Ramos (cell line): ENCODE results near the gene REXO4.
"Not testable (repeated sequence)": the region's sequence is repeated elsewhere in the genome, so short reads cannot be mapped to it uniquely, and the experiment has no call there.

Experiments used
- in situ Hi-C: fragments of 300-500 bp; cut with MboI; formaldehyde crosslinking; loops from one replicate; pipeline ENCODE4 v1.14.3; 2022; ENCODE audit warnings: low sequenced_read_pairs; ENCODE audit not compliant: unreplicated experiment

REXO4 gene

DNA sequence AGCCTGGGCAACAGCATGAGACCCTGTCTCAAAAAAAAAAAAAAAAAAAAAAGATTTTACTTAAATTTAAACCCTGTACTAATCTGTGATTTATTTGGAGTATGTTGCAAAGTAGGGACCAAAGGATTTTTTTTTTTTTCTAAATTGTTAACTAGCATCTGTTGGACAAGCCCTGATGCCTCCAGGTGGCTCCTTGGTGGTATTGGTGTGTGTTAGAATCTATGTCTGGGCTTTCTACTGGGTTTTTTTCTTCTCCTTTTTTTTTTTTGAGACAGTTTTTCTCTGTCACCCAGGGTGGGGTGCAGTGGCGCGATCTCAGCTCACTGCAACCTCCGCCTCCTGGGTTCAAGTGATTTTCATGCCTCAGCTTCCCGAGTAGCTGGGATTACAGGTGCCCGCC is 34.1 kb upstream of the REXO4 start:
- in situ Hi-C loops = not testable (repeated sequence)

DNA sequence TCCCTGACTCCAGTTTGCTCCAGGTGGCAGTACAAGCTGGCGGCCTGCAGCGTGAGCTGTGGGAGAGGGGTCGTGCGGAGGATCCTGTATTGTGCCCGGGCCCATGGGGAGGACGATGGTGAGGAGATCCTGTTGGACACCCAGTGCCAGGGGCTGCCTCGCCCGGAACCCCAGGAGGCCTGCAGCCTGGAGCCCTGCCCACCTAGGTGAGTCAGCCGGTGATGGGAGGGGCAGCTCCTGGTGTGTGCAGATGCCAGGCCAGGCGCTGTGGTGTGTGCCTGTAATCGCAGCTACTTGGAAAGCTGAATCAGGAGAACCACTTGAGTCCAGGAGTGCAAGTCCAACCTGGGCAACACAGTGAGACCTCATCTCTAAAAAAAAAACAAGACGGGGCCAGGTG is 31.9 kb upstream of the REXO4 start:
- in situ Hi-C loops = no loop called here

DNA sequence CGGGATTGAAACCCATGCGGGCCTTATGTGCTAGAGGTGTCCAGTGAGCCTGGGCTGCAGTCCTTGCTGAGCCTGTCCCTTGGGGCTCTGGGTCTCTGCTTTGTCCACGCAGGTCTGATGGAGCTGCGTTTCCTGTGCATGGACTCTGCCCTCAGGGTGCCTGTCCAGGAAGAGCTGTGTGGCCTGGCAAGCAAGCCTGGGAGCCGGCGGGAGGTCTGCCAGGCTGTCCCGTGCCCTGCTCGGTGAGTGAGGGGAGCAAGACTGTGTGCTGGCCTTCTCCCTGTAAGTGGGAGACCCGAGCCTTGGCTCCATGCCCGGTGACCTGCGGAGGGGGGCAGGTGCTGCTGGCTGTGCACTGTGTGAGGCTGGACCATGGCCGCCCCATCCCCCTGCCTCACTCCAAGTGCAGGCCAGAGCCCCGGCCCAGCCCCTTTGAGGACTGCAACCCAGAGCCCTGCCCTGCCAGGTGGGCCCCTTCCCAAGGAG is 30.7 kb upstream of the REXO4 start:
- in situ Hi-C loops = no loop called here

DNA sequence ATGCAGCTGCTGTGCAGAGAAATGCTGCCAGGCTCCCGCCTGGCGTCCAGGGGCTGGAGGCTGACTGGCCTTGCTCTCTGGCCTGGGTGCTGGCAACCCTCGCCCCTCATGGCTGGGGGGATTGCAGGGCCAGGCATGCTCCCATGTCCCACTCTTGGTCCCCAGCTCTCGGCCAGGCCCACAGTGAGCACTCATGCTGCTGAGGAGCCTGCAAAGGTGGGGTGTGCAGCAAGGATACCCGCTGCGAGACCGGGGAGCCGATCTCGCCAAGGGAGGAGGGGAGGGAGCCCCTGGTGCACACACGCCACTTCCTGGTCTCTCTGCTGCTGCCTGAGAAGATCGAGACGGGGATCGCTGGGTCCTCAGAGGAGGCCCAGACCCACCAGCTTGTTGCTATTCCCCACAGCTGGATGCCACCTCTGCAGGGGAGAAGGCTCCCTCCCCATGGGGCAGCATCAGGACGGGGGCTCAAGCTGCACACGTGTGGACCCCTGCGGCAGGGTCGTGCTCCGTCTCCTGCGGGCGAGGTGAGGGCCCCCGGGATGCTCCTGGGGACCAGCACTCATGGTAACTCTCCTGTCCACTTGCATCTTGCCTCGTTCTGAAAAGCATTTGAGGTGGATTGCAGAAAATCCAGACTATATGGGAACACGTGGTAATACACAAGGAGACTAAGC is 27.6 kb upstream of the REXO4 start:
- in situ Hi-C loops = no loop called here

DNA sequence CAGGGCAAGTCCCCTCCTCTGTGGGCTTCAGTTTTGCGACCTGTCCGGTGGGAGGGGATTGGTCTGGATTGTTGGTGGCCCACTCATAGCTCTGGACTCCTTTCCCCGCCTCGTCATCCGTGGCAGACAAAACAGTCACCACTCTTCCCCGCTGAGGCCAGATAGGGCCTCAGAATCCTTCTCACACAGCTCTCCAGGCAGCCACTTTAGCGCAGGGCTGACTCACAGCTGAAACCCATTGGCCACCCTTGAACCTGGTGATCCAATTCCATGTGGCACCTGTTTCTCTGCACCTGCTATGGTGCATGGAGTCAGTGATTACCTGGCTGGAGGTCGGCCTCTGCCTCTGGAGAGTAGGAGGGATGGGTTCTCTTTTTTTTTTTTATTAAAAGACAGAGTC is 26.2 kb upstream of the REXO4 start:
- in situ Hi-C loops = no loop called here

DNA sequence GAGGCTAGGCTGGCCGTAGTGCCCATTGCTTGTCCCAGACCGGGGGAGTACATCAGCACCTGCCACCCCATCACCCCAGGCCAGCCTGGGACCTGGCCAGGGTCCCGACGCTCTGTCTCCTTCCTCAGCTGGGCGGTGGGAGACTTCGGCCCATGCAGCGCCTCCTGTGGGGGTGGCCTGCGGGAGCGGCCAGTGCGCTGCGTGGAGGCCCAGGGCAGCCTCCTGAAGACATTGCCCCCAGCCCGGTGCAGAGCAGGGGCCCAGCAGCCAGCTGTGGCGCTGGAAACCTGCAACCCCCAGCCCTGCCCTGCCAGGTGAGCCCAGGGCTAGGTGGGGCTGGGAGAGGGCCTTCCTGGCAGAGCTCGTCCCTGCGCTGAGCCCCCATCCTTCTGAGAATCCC is 25.4 kb upstream of the REXO4 start:
- in situ Hi-C loops = no loop called here

DNA sequence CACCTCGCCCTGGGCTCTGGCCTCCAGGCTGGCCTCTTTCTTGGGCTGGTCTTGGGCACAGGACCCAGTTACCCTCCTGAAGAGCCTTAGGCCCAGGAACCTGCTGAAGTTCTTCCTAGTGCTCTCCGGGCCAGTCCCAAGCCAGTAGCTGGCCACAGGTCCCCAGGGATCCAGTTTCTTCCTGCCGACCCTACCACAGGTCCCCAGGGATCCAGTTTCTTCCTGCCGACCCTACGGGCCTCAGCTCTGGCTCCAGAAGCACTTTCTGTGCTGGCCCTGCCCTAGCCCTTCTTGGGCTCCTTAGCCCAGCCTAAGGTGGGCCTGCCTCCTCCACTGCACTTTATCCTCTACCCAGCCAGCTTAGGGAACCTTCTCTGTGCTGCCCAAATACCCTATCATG is 23.8 kb upstream of the REXO4 start:
- in situ Hi-C loops = no loop called here

DNA sequence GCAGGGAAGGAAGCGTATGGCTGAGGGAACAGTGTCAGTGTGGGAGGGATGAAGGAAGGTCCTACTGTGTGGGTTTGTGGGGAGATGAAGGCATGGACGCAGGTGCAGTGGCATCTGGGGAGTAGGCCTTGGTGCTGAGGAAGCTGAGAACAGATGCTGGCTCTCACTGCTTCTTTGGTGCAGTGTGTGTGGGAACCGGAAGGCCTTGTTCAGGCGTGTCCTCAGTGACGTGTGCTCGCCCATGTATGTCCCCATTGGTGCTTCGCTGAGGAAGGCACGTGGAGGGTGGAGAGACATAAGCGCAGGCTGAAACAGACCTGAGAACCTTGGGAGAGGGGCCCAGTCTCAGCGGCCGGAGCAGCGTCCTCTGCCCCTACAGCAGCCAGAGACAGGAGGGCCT is 23.1 kb upstream of the REXO4 start:
- in situ Hi-C loops = no loop called here

DNA sequence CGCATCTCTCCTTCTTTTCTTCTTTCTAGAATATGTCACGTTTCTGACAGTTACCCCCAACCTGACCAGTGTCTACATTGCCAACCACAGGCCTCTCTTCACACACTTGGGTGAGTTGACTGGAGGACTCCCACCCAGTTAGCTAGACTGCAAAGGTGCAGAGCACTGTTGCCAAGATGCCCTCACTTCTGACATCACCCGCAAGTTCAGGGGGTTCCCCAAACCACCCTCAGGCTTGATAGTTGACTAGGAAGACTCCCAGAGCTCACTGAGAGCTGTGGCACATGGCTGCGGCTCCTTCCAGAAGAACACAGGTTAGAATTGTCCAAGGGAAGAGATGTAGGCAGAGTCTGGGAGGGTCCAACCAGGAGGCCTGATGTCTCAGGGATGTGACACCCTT is 21.5 kb upstream of the REXO4 start:
- in situ Hi-C loops = no loop called here

DNA sequence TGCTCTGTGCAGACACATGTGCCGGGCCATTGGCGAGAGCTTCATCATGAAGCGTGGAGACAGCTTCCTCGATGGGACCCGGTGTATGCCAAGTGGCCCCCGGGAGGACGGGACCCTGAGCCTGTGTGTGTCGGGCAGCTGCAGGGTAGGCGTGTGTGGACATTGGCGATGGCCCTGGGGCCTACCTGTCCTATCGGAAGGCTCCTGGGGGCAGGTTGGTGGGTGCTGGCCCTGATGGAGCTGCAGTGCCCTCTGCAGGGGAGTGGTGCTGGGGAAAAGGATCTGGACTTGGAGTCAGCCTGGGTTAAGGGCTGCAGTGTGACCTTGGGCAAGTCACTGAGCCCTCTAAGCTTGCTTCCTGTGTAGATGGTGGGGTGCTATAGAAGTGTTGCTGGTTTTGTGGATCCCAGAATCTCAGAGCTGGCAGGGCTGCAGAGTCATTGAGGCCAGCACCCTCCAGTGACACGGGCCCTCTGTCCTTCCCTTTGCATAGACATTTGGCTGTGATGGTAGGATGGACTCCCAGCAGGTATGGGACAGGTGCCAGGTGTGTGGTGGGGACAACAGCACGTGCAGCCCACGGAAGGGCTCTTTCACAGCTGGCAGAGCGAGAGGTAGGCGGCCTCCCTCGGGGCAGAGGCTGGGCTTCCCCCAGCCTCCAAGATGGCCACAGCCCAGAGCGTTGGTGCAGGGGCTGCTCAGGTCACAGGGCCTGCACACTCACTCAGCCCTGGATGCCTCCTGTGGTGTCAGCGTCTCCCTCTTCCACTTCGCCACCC is 20.1 kb upstream of the REXO4 start:
- in situ Hi-C loops = no loop called here

DNA sequence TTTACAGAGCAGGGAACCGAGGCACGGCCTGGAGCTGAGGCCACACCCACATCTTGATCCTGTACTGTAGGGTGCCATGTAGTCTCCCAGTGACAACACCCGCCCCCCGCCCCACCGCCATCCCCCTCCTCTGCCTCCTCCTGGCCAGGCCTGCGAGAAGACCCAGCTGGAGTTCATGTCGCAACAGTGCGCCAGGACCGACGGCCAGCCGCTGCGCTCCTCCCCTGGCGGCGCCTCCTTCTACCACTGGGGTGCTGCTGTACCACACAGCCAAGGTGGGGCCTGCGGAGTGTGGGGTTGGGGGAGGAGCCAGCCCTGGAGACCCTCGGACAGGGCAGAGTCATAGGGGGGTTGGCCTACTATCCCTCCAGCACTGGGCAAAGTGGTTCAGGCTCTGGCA is 18.9 kb upstream of the REXO4 start:
- in situ Hi-C loops = no loop called here

DNA sequence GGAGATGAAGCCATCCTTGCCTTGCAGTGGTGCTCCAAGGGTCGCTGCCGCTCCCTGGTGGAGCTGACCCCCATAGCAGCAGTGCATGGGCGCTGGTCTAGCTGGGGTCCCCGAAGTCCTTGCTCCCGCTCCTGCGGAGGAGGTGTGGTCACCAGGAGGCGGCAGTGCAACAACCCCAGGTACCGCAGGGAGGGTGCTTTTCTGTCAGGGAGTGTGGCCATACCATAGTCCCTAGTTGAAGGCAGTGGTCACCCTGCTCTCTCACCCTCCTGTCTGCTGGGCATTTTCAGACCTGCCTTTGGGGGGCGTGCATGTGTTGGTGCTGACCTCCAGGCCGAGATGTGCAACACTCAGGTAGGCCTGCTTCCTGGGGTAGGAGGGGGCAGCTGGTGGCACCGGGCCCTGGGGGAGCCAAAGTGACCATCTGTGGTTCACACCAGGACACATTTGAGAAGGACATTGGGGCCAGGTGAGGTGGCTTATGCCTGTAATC is 15.6 kb upstream of the REXO4 start:
- in situ Hi-C loops = no loop called here

DNA sequence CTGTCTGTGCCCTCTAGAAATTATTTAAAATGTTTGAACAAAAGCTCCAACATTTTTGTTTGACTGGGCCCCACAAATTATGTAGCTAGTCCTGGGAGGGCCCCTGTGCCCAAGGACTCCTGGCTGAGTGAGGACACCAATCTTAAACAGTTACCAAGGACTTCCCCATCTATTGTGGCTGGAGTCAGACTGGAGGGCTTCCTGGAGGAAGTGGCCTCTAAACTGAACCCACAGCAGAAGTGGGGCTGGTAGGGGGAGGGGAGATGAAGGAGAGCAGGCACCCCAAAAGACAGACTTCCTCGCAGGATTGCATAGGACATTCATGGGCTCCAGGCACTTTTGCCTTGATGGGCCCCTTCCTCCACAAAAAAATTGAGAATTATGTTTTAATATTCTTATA is 12.4 kb upstream of the REXO4 start:
- in situ Hi-C loops = no loop called here

DNA sequence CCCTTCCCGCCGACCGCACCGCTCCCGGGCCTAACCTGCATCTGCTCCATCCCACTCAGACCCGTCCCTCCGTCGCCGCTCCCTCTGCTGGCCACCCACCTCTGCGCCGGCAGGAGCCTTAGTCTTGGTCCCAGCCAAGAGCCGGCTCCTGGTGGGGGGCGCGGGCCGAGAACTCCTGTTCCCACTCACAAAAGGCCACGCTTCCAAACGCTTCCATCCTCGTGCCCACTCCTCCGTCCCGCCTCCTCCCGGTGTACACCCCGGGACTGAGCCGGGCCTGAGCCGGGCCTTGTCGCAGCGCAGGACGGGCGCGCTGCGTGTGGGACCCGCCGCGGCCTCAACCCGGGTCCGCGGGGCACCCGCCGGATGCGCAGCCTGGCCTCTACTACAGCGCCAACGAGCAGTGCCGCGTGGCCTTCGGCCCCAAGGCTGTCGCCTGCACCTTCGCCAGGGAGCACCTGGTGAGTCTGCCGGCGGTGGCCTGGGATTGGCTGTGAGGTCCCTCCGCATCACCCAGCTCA is 11.9 kb upstream of the REXO4 start:
- in situ Hi-C loops = no loop called here

DNA sequence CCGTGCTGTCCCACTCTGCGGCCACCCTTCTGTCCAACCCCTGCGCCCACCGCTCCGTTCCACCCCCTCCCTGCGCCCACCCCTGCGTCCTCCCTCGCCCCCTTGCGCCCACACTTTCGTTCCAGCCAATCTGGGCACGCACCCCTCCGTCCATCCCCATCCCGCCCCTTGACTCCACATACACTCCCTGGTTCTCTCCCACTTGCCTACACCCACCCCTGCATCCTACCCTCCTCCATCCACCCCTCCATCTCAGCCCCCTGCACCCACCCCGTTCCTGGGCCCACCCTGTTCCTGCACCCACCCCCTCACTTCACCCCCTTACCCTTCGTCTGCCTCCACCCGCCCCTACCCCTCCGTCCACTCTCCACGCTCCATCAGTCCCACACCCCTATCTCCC is 11.4 kb upstream of the REXO4 start:
- in situ Hi-C loops = no loop called here

DNA sequence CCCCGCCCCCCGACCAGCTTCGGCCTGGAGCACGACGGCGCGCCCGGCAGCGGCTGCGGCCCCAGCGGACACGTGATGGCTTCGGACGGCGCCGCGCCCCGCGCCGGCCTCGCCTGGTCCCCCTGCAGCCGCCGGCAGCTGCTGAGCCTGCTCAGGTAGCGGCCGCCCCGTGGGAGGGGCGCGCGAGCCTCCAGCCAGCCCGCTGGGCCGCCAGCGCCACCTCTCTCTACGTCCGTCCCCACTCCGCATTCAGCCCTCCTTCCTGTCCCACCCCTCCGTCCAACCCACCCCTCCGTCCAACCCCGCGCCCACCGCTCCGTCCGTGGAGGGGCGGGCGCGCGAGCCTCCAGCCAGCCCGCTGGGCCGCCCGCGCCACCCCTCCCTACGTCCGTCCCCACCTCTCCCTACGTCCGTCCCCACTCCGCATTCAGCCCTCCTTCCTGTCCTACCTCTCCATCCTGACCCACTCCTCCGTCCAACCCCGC is 10.8 kb upstream of the REXO4 start:
- in situ Hi-C loops = no loop called here

DNA sequence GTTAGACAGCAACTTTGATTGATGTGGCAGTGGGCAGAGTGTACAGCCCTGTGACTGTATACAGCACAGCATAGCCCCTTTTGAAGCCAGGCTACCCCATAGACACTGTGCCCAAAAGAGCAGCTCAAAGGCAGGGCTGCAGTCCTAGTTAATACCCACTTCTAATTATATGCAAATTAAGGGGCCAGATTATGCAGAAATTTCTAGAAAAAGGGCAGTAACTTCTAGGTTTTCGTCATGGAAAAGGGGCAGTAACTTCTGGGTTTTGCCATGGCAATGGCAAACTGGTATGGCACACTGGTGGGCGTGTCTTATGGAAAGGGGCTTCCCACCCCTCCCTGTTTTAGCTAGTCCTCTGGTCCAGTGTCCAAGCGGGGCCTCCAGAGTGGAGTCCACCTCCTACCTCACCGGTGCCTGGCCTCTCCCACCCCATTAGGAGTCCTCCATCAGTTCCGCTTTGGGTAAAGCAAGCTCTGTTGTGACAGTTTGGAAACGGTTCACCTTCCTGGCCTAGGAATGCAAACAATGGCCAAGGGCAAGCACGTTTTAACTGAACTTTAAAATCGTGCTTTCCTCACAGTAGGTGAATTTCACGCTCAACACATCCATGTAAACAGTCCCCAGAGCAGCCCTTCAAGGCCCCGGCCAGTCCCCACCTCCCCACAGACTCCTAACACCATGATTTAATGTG is 10.0 kb upstream of the REXO4 start:
- in situ Hi-C loops = no loop called here

DNA sequence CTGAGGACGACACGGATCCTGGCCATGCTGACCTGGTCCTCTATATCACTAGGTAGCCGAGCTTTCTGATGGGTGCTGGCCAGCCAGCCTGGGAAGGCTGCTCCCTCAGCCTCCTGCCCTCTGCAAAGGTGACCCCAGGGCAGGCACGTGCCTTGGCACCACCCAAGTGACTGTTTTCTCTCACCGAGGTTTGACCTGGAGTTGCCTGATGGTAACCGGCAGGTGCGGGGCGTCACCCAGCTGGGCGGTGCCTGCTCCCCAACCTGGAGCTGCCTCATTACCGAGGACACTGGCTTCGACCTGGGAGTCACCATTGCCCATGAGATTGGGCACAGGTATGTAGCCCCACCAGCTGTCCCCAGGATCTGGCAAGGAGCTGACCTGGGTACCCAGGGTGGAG is 8.2 kb upstream of the REXO4 start:
- in situ Hi-C loops = no loop called here

DNA sequence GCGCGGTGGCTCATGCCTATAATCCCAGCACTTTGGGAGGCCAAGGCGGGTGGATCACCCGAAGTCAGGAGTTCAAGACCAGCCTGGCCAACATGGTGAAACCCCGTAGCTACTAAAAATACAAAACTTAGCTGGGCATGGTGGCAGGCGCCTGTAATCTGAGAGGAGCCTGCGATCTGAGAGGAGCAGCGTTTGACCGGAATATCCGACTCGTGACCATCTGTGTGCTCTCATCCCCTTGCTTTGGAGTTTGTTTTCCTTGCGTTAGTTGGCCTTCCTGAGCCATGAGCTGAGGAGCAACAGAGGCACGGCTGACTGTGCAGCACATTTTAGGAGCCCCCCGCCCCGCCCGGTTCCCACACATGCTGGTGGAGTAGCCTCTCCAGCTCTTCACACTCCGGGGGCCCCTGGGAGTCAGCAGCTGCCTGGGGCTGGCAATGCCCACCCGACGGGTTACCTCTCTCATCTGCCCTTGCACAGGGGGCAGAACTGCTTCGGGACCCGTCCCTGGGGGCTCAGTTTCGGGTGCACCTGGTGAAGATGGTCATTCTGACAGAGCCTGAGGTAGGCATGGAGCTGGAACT is 7.3 kb upstream of the REXO4 start:
- in situ Hi-C loops = no loop called here

DNA sequence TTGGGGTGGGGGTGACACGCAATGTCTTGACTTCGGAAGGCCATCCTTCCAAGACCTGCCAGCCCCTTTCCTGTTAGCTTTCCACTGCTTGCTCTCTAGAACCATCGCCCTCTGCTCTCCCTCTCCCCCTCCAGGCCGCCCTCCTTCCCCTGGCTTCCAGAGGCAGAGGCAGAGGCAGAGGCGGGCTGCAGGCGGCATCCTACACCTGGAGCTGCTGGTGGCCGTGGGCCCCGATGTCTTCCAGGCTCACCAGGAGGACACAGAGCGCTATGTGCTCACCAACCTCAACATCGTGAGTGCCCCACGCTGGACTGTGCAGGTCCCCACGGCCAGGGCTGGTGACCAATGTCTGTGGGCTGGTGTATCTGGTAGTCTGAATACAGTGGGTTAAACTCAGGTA is 6.4 kb upstream of the REXO4 start:
- in situ Hi-C loops = no loop called here
